ENCODE data around the gene SH3BP5L. TPM values are rescaled to one million over a fixed set of nuclear protein-coding genes. Genes with fewer than 3 reads are reported as not detected.

SH3BP5L gene
- total and polyA plus RNA-seq, 10 of the 15 experiments (the other 5 are each of a cell fraction or from before 2014, with no cell fraction given), result 1.1 to 22.8 (median 10.9) TPM

DNA sequence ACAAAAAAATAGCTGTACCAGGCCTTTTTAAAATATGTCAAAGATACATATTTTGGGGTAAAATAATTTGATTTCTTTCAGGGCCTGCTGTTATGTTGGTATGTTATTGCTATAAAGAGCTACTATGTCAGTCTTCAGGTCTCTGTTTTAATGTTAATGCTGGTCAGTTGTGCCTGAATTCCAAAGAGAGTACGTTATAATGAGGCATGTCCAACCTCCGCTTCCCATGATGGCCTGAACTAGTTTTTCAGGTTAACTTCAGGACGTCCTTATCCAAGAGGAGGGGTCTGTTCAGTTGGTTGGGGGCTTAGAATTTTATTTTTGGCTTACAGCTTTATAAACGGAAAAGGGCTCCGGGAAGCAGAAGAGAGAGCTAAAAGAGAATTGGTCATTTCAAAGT, 35.3 kb downstream of the SH3BP5L start:
- CTCF ChIA-PET, result interaction anchor here (0.6 to 1.0 kb wide), 2 partner anchors 15 to 54 kb away, joined by 3 to 8 read pairs; no protein-coding TSS in a partner anchor
- Histone ChIP-seq H2AFZ (ENCODE audit: control insufficient read depth, low read depth, low read length) (no peak overlapping the region), H3K27me3 (replicated peaks in 1 of 2; ENCODE audit: control insufficient read depth in 2 of 2, insufficient read depth in 2 of 2, low read length in 1 of 2) (no peaks in the 10 kb centered on the region), H3K27ac (ENCODE audit: control insufficient read depth, insufficient read depth) (no peak overlapping the region), H3K79me2 (ENCODE audit: control insufficient read depth, insufficient read depth, low read length) (no peaks in the 10 kb centered on the region), H3K36me3 (ENCODE audit: control insufficient read depth in 2 of 2, insufficient read depth in 2 of 2, low read length in 1 of 2) (no peaks in the 10 kb centered on the region), H3K4me3 (no peak overlapping the region), H3K9me3 (replicated peaks; ENCODE audit: control insufficient read depth, insufficient read depth, low read length) (peaks cover under 1% of the 10 kb centered on the region; the same call in 2 of the 3 replicates), H4K20me1 (ENCODE audit: control insufficient read depth, insufficient read depth) (no peaks in the 10 kb centered on the region), H3K9ac (ENCODE audit: control insufficient read depth, insufficient read depth, low read length) (no peak overlapping the region), H3K4me2 (ENCODE audit: control insufficient read depth, insufficient read depth) (no peak overlapping the region), H3K4me1 (ENCODE audit: control insufficient read depth, insufficient read depth, low read length) (peaks cover 18% of the 10 kb centered on the region)
- intact Hi-C loops (cut with micrococcal nuclease; ENCODE audit: unreplicated experiment), result loop anchor here (5.0 kb wide), 2 partner anchors 33 to 363 kb away; partner anchors contain the start of gene LYPD8
- 72% methylated on average over 5 of the region's 5 CpGs for WGBS (ENCODE audit: insufficient coverage, insufficient replicate concordance, low lambda C conversion rate, missing lambda C conversion rate)
- TF ChIP-seq, protein P1, sequence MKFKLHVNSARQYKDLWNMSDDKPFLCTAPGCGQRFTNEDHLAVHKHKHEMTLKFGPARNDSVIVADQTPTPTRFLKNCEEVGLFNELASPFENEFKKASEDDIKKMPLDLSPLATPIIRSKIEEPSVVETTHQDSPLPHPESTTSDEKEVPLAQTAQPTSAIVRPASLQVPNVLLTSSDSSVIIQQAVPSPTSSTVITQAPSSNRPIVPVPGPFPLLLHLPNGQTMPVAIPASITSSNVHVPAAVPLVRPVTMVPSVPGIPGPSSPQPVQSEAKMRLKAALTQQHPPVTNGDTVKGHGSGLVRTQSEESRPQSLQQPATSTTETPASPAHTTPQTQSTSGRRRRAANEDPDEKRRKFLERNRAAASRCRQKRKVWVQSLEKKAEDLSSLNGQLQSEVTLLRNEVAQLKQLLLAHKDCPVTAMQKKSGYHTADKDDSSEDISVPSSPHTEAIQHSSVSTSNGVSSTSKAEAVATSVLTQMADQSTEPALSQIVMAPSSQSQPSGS (IDR thresholded peaks at IDR 0.05; ENCODE audit: low read length), result no peak
- TF ChIP-seq, protein P2, sequence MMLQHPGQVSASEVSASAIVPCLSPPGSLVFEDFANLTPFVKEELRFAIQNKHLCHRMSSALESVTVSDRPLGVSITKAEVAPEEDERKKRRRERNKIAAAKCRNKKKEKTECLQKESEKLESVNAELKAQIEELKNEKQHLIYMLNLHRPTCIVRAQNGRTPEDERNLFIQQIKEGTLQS (IDR thresholded peaks at IDR 0.05; ENCODE audit: borderline replicate concordance, extremely low read depth, low read depth, low read length), result no peak
- no peak for TF ChIP-seq ZNF274 (IDR thresholded peaks at IDR 0.05; ENCODE audit: insufficient read depth, insufficient read length)
- TF ChIP-seq KAT2A (conservative IDR thresholded peaks at IDR 0.05; ENCODE audit: control insufficient read depth, low read depth, low read length), result no peak
- TF ChIP-seq, protein P3, sequence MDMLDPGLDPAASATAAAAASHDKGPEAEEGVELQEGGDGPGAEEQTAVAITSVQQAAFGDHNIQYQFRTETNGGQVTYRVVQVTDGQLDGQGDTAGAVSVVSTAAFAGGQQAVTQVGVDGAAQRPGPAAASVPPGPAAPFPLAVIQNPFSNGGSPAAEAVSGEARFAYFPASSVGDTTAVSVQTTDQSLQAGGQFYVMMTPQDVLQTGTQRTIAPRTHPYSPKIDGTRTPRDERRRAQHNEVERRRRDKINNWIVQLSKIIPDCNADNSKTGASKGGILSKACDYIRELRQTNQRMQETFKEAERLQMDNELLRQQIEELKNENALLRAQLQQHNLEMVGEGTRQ (IDR thresholded peaks at IDR 0.05; ENCODE audit: borderline replicate concordance, low read depth, low read length), result no peak
- TF ChIP-seq, protein P4, sequence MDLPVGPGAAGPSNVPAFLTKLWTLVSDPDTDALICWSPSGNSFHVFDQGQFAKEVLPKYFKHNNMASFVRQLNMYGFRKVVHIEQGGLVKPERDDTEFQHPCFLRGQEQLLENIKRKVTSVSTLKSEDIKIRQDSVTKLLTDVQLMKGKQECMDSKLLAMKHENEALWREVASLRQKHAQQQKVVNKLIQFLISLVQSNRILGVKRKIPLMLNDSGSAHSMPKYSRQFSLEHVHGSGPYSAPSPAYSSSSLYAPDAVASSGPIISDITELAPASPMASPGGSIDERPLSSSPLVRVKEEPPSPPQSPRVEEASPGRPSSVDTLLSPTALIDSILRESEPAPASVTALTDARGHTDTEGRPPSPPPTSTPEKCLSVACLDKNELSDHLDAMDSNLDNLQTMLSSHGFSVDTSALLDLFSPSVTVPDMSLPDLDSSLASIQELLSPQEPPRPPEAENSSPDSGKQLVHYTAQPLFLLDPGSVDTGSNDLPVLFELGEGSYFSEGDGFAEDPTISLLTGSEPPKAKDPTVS (IDR thresholded peaks at IDR 0.05; ENCODE audit: low read depth, low read length), result no peak
- TF ChIP-seq, protein P5, sequence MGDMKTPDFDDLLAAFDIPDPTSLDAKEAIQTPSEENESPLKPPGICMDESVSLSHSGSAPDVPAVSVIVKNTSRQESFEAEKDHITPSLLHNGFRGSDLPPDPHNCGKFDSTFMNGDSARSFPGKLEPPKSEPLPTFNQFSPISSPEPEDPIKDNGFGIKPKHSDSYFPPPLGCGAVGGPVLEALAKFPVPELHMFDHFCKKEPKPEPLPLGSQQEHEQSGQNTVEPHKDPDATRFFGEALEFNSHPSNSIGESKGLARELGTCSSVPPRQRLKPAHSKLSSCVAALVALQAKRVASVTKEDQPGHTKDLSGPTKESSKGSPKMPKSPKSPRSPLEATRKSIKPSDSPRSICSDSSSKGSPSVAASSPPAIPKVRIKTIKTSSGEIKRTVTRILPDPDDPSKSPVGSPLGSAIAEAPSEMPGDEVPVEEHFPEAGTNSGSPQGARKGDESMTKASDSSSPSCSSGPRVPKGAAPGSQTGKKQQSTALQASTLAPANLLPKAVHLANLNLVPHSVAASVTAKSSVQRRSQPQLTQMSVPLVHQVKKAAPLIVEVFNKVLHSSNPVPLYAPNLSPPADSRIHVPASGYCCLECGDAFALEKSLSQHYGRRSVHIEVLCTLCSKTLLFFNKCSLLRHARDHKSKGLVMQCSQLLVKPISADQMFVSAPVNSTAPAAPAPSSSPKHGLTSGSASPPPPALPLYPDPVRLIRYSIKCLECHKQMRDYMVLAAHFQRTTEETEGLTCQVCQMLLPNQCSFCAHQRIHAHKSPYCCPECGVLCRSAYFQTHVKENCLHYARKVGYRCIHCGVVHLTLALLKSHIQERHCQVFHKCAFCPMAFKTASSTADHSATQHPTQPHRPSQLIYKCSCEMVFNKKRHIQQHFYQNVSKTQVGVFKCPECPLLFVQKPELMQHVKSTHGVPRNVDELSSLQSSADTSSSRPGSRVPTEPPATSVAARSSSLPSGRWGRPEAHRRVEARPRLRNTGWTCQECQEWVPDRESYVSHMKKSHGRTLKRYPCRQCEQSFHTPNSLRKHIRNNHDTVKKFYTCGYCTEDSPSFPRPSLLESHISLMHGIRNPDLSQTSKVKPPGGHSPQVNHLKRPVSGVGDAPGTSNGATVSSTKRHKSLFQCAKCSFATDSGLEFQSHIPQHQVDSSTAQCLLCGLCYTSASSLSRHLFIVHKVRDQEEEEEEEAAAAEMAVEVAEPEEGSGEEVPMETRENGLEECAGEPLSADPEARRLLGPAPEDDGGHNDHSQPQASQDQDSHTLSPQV (IDR thresholded peaks at IDR 0.05), result no peak
- no peak for TF ChIP-seq FOXM1 (IDR thresholded peaks at IDR 0.05; ENCODE audit: low read depth, low read length)
- no peak for TF ChIP-seq ZNF217 (IDR thresholded peaks at IDR 0.05)
- TF ChIP-seq, protein P6, sequence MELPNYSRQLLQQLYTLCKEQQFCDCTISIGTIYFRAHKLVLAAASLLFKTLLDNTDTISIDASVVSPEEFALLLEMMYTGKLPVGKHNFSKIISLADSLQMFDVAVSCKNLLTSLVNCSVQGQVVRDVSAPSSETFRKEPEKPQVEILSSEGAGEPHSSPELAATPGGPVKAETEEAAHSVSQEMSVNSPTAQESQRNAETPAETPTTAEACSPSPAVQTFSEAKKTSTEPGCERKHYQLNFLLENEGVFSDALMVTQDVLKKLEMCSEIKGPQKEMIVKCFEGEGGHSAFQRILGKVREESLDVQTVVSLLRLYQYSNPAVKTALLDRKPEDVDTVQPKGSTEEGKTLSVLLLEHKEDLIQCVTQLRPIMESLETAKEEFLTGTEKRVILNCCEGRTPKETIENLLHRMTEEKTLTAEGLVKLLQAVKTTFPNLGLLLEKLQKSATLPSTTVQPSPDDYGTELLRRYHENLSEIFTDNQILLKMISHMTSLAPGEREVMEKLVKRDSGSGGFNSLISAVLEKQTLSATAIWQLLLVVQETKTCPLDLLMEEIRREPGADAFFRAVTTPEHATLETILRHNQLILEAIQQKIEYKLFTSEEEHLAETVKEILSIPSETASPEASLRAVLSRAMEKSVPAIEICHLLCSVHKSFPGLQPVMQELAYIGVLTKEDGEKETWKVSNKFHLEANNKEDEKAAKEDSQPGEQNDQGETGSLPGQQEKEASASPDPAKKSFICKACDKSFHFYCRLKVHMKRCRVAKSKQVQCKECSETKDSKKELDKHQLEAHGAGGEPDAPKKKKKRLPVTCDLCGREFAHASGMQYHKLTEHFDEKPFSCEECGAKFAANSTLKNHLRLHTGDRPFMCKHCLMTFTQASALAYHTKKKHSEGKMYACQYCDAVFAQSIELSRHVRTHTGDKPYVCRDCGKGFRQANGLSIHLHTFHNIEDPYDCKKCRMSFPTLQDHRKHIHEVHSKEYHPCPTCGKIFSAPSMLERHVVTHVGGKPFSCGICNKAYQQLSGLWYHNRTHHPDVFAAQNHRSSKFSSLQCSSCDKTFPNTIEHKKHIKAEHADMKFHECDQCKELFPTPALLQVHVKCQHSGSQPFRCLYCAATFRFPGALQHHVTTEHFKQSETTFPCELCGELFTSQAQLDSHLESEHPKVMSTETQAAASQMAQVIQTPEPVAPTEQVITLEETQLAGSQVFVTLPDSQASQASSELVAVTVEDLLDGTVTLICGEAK (IDR thresholded peaks at IDR 0.05; ENCODE audit: borderline replicate concordance), result no peak
- POLR2A ChIA-PET, result interaction anchor here (0.6 to 1.7 kb wide), 3 partner anchors 10 to 100 kb away, joined by 3 to 5 read pairs (median 4); no protein-coding TSS in a partner anchor
- no peak for DNase-seq (ENCODE audit: low read depth, low spot score)
- BruUV-seq (replicated peaks), result no TSS peak
- no peak for FAIRE-seq
- SMC1A ChIA-PET (ENCODE audit: uncharacterized antibody, unreplicated experiment), result interaction anchor here (0.6 to 7.2 kb wide), 3 partner anchors 10 to 96 kb away, joined by 3 to 89 read pairs (median 4); no protein-coding TSS in a partner anchor
- RAD21 ChIA-PET (ENCODE audit: unreplicated experiment), result interaction anchor here (1.4 kb wide), 1 partner anchor 10 kb away, joined by 3 read pairs; no protein-coding TSS in a partner anchor
- no peak for ATAC-seq
- in situ Hi-C loops (cut with MboI), result no loop called here
